Effector memory CD8-positive, alpha-beta T cell (primary cell): ENCODE measurements around the gene ATP6V0D1.
A peak's percentile ranks its signal among the peaks of the same experiment; 100 is the strongest.

Experiments
- ATAC-seq: fragments of 150-1000 bp; cut with Tn5 transposase; replicated peaks from 2 replicates; pipeline ENCODE4 v1.10.0; 2021; ENCODE audit warnings: mild to moderate bottlenecking, moderate library complexity
- DNase-seq, 3 experiments: peaks; one replicate each; pipeline ENCODE4 v3.0.0; 2021
- H3K27ac Mint-ChIP-seq, 2 donors: one replicate each; pipeline ENCODE4 v1.8.0; 2022; ENCODE audit warnings: mild to moderate bottlenecking in 2 of 2, mixed read lengths in 2 of 2, moderate library complexity in 2 of 2
- H3K27me3 Mint-ChIP-seq, 2 donors: one replicate each; pipeline ENCODE4 v1.8.0; 2022; ENCODE audit warnings: mixed read lengths in 2 of 2
- H3K36me3 Mint-ChIP-seq: one replicate; pipeline ENCODE4 v1.8.0; 2022; ENCODE audit warnings: mild to moderate bottlenecking, moderate library complexity, mixed read lengths; ENCODE audit not compliant: insufficient read depth
- H3K4me1 Mint-ChIP-seq, 2 donors: one replicate each; pipeline ENCODE4 v1.8.0; 2022; ENCODE audit warnings: low read depth in 2 of 2, mixed read lengths in 2 of 2
- H3K4me3 Mint-ChIP-seq, 2 donors: one replicate each; pipeline ENCODE4 v1.8.0; 2022; ENCODE audit warnings: mild to moderate bottlenecking in 2 of 2, mixed read lengths in 2 of 2, moderate library complexity in 2 of 2
- H3K9me3 Mint-ChIP-seq, 2 donors: one replicate each; pipeline ENCODE4 v1.8.0; 2022; ENCODE audit warnings: mixed read lengths in 2 of 2

The ATP6V0D1 gene

GRCh38 chr16:67451704-67452435 is 29.1 kb downstream of the ATP6V0D1 start:
- no peak overlapping the region for H3K27ac Mint-ChIP-seq
- peaks cover 31% of the 10 kb centered on the region for H3K36me3 Mint-ChIP-seq
- no peaks in the 10 kb centered on the region for H3K9me3 Mint-ChIP-seq
- ATAC-seq (no peak), DNase-seq (no peak)
- H3K4me1 Mint-ChIP-seq: peaks cover 32 to 45% of the 10 kb centered on the region in 2 donors
- no peak overlapping the region for H3K4me3 Mint-ChIP-seq
- no peaks in the 10 kb centered on the region for H3K27me3 Mint-ChIP-seq

GRCh38 chr16:67451061-67451703 is 29.8 kb downstream of the ATP6V0D1 start:
- H3K27ac Mint-ChIP-seq: peak overlapping the region in 1 of 2 donors; percentile 84

GRCh38 chr16:67449739-67450138 is 31.2 kb downstream of the ATP6V0D1 start:
- Mint-ChIP-seq H3K9me3 (no peaks in the 10 kb centered on the region), H3K27ac (peak overlapping the region; percentile 67 to 84), H3K4me3 (no peak overlapping the region), H3K27me3 (no peaks in the 10 kb centered on the region), H3K4me1 (peaks cover 19 to 39% of the 10 kb centered on the region in 2 donors), H3K36me3 (peaks cover 29% of the 10 kb centered on the region)
- ATAC-seq: no peak
- no peak for DNase-seq

More at GRCh38 chr16:67451061-67451703, 29.8 kb downstream of the ATP6V0D1 start:
- no peak for DNase-seq
- peaks cover 26 to 43% of the 10 kb centered on the region in 2 donors for H3K4me1 Mint-ChIP-seq
- no peaks in the 10 kb centered on the region for H3K27me3 Mint-ChIP-seq
- H3K36me3 Mint-ChIP-seq: peaks cover 34% of the 10 kb centered on the region
- ATAC-seq: no peak
- no peaks in the 10 kb centered on the region for H3K9me3 Mint-ChIP-seq
- H3K4me3 Mint-ChIP-seq: no peak overlapping the region

- no peaks in the 10 kb centered on the region for H3K9me3 Mint-ChIP-seq
- H3K4me1 Mint-ChIP-seq: peaks cover 19 to 37% of the 10 kb centered on the region in 2 donors
- H3K27me3 Mint-ChIP-seq: no peaks in the 10 kb centered on the region
- H3K36me3 Mint-ChIP-seq: peaks cover 29% of the 10 kb centered on the region
- ATAC-seq: no peak
- H3K4me3 Mint-ChIP-seq: no peak overlapping the region
- no peak for DNase-seq
- H3K27ac Mint-ChIP-seq: peak overlapping the region in 1 of 2 donors; percentile 84
Observed at GRCh38 chr16:67449336-67449735, 31.6 kb downstream of the ATP6V0D1 start.

- DNase-seq: no peak
- no peak for ATAC-seq
- peaks cover 14 to 31% of the 10 kb centered on the region in 2 donors for H3K4me1 Mint-ChIP-seq
- no peaks in the 10 kb centered on the region for H3K27me3 Mint-ChIP-seq
- H3K4me3 Mint-ChIP-seq: no peak overlapping the region
- H3K27ac Mint-ChIP-seq: peak overlapping the region in 1 of 2 donors; percentile 35
- no peaks in the 10 kb centered on the region for H3K9me3 Mint-ChIP-seq
- H3K36me3 Mint-ChIP-seq: peaks cover 30% of the 10 kb centered on the region
Observed at GRCh38 chr16:67448580-67448979, 32.4 kb downstream of the ATP6V0D1 start.

GRCh38 chr16:67447508-67448076 is 33.4 kb downstream of the ATP6V0D1 start:
- H3K27ac Mint-ChIP-seq: peak overlapping the region; percentile 53 to 80

GRCh38 chr16:67446968-67447507 is 33.9 kb downstream of the ATP6V0D1 start:
- H3K4me3 Mint-ChIP-seq: no peak overlapping the region

More at GRCh38 chr16:67447508-67448076, 33.4 kb downstream of the ATP6V0D1 start:
- DNase-seq (peak; percentile 41 to 63 (median 59)), ATAC-seq (peak; percentile 85)
- Mint-ChIP-seq H3K4me3 (no peak overlapping the region), H3K36me3 (peaks cover 29% of the 10 kb centered on the region), H3K27me3 (no peaks in the 10 kb centered on the region), H3K9me3 (no peaks in the 10 kb centered on the region), H3K4me1 (peaks cover 14 to 30% of the 10 kb centered on the region in 2 donors)

GRCh38 chr16:67445913-67446907 is 34.7 kb downstream of the ATP6V0D1 start:
- Mint-ChIP-seq H3K4me3 (no peak overlapping the region), H3K27me3 (no peaks in the 10 kb centered on the region), H3K36me3 (peaks cover 32% of the 10 kb centered on the region), H3K4me1 (peaks cover 14 to 34% of the 10 kb centered on the region in 2 donors), H3K27ac (peak overlapping the region; percentile 53 to 80), H3K9me3 (no peaks in the 10 kb centered on the region)
- DNase-seq (no peak), ATAC-seq (no peak)

More at GRCh38 chr16:67446968-67447507, 33.9 kb downstream of the ATP6V0D1 start:
- H3K27ac Mint-ChIP-seq: peak overlapping the region; percentile 53 to 80
- DNase-seq: no peak
- no peaks in the 10 kb centered on the region for H3K9me3 Mint-ChIP-seq
- ATAC-seq: no peak
- peaks cover 29% of the 10 kb centered on the region for H3K36me3 Mint-ChIP-seq
- H3K4me1 Mint-ChIP-seq: peaks cover 14 to 32% of the 10 kb centered on the region in 2 donors
- no peaks in the 10 kb centered on the region for H3K27me3 Mint-ChIP-seq

- Mint-ChIP-seq H3K9me3 (no peaks in the 10 kb centered on the region), H3K36me3 (peaks cover 28% of the 10 kb centered on the region), H3K4me1 (peaks cover 10 to 34% of the 10 kb centered on the region in 2 donors), H3K4me3 (no peak overlapping the region), H3K27ac (peak overlapping the region; percentile 26 to 42), H3K27me3 (no peaks in the 10 kb centered on the region)
- ATAC-seq: no peak
- DNase-seq: no peak
Observed at GRCh38 chr16:67445441-67445912, 35.5 kb downstream of the ATP6V0D1 start.

- Mint-ChIP-seq H3K27me3 (no peaks in the 10 kb centered on the region), H3K27ac (peak overlapping the region; percentile 26 to 42), H3K36me3 (peaks cover 26% of the 10 kb centered on the region)
Observed at GRCh38 chr16:67445126-67445426, 35.9 kb downstream of the ATP6V0D1 start.

GRCh38 chr16:67444259-67445125 is 36.5 kb downstream of the ATP6V0D1 start:
- Mint-ChIP-seq H3K27ac (peak overlapping the region in 1 of 2 donors; percentile 42), H3K36me3 (peaks cover 25% of the 10 kb centered on the region), H3K4me3 (no peak overlapping the region), H3K9me3 (no peaks in the 10 kb centered on the region), H3K4me1 (peaks cover 4 to 26% of the 10 kb centered on the region in 2 donors), H3K27me3 (no peaks in the 10 kb centered on the region)
- ATAC-seq (no peak), DNase-seq (no peak)

More at GRCh38 chr16:67445126-67445426, 35.9 kb downstream of the ATP6V0D1 start:
- ATAC-seq (no peak), DNase-seq (no peak)
- Mint-ChIP-seq H3K9me3 (no peaks in the 10 kb centered on the region), H3K4me1 (peaks cover 6 to 30% of the 10 kb centered on the region in 2 donors), H3K4me3 (no peak overlapping the region)

GRCh38 chr16:67443265-67443664 is 37.7 kb downstream of the ATP6V0D1 start:
- Mint-ChIP-seq H3K9me3 (no peaks in the 10 kb centered on the region), H3K27me3 (no peaks in the 10 kb centered on the region), H3K4me3 (no peak overlapping the region), H3K4me1 (peaks cover 4 to 22% of the 10 kb centered on the region in 2 donors), H3K36me3 (peaks cover 28% of the 10 kb centered on the region), H3K27ac (peak overlapping the region in 1 of 2 donors; percentile 37)
- no peak for ATAC-seq
- DNase-seq: no peak
